T-cell (primary cell): ENCODE measurements around the gene GYG2. TPM values are rescaled to one million over a fixed set of nuclear protein-coding genes. Genes with fewer than 3 reads are reported as not detected.
"Not testable (repeated sequence)": the region's sequence is repeated elsewhere in the genome, so short reads cannot be mapped to it uniquely, and the experiment has no call there.

Experiments
- ATAC-seq, 4 experiments: fragments of 200-7000 bp in 3 of 4; fragments of 150-1000 bp in 1 of 4; cut with Tn5 transposase; replicated peaks in 1 of 4; 1 replicate in 3 of 4; 2 replicates in 1 of 4; pipeline ENCODE4 v1.10.0; 2021; ENCODE audit warnings: moderate library complexity in 3 of 4, mild to moderate bottlenecking in 2 of 4, moderate number of reproducible peaks in 1 of 4
- CTCF ChIA-PET, 2 donors: fragments of 300-600 bp; sonication (Branson Sonifier 250); formaldehyde crosslinking; loops; one replicate each; lab custom pipeline; 2022; ENCODE audit warnings: antibody characterized with exemption in 2 of 2; lab: Charles Lee
- POLR2A ChIA-PET, 2 donors: fragments of 300-600 bp; sonication (Branson Sonifier 250); formaldehyde crosslinking; loops; one replicate each; lab custom pipeline; 2022; ENCODE audit warnings: antibody characterized with exemption in 2 of 2; lab: Charles Lee
- DNase-seq, 35 experiments: peaks; one replicate each; pipeline versions ENCODE4 v3.0.0 to v3.0.0-alpha.2; 2013 to 2023
- H3K27ac ChIP-seq: one replicate; pipeline ENCODE4 v1.5.1; 2013; ENCODE audit warnings: low read length
- H3K27me3 ChIP-seq, 2 experiments: replicated peaks in 1 of 2; 1 replicate in 1 of 2; 2 replicates in 1 of 2; pipeline versions ENCODE4 v1.6.1 to v1.7.0; 2013; ENCODE audit warnings: low read length in 1 of 2, mixed read lengths in 1 of 2; ENCODE audit not compliant: control insufficient read depth in 2 of 2, insufficient read depth in 2 of 2; ENCODE audit errors: extremely low read depth in 1 of 2
- H3K36me3 ChIP-seq, 2 donors: 1 replicate in 1 of 2; 2 replicates in 1 of 2; pipeline versions ENCODE4 v1.6.1 to v1.7.0; 2013; ENCODE audit warnings: low read length in 1 of 2; ENCODE audit not compliant: control insufficient read depth in 2 of 2, insufficient read depth in 1 of 2; ENCODE audit errors: extremely low read depth in 1 of 2
- H3K4me1 ChIP-seq, 2 experiments: 1 replicate in 1 of 2; 2 replicates in 1 of 2; pipeline versions ENCODE4 v1.6.1 to v1.7.0; 2013; ENCODE audit warnings: low read length in 2 of 2, mixed read lengths in 1 of 2; ENCODE audit not compliant: insufficient read depth in 2 of 2, control insufficient read depth in 1 of 2; ENCODE audit errors: extremely low read depth in 1 of 2
- H3K4me3 ChIP-seq, 2 donors: 1 replicate in 1 of 2; 2 replicates in 1 of 2; pipeline versions ENCODE4 v1.5.1 to v1.7.0; 2013; ENCODE audit warnings: mild to moderate bottlenecking in 2 of 2, low read length in 1 of 2, moderate library complexity in 1 of 2; ENCODE audit not compliant: control insufficient read depth in 1 of 2; ENCODE audit errors: extremely low read depth in 1 of 2
- H3K9me3 ChIP-seq: 2 replicates; pipeline ENCODE4 v1.7.0; 2013
- H3K27ac Mint-ChIP-seq, 2 donors: one replicate each; pipeline ENCODE4 v1.8.0; 2020 to 2021; ENCODE audit warnings: mild to moderate bottlenecking in 2 of 2, mixed read lengths in 2 of 2
- H3K27me3 Mint-ChIP-seq, 2 donors: one replicate each; pipeline ENCODE4 v1.8.0; 2021 to 2022; ENCODE audit warnings: mixed read lengths in 2 of 2
- H3K36me3 Mint-ChIP-seq: one replicate; pipeline ENCODE4 v1.8.0; 2021; ENCODE audit warnings: mixed read lengths
- H3K4me1 Mint-ChIP-seq, 3 donors: one replicate each; pipeline ENCODE4 v1.8.0; 2020 to 2022; ENCODE audit warnings: mixed read lengths in 3 of 3, mild to moderate bottlenecking in 1 of 3
- H3K4me3 Mint-ChIP-seq, 3 donors: one replicate each; pipeline ENCODE4 v1.8.0; 2020 to 2022; ENCODE audit warnings: mild to moderate bottlenecking in 3 of 3, mixed read lengths in 3 of 3, moderate library complexity in 3 of 3
- H3K9me3 Mint-ChIP-seq, 3 donors: one replicate each; pipeline ENCODE4 v1.8.0; 2020 to 2022; ENCODE audit warnings: mixed read lengths in 3 of 3
- WGBS: methylation state at CpG from one replicate; pipeline ENCODE4 v1.1.5; 2013; ENCODE audit warnings: missing lambda C conversion rate; ENCODE audit not compliant: insufficient coverage; 5-methylcytosine and 5-hydroxymethylcytosine counted together
- total RNA-seq, 35 experiments: library from RNA in 6 of 35; stranded (reverse) in 6 of 35; fragments of 120-200 nt in 1 of 35; gene quantifications; one replicate each; pipeline versions ENCODE4 v1.2.1 to v1.2.4 and lab custom pipeline; 2013 to 2026

The GYG2 gene
- total RNA-seq, 5 donors from 2014 or later (not counting 1 experiment from before 2014, with no cell fraction given): 0.23 TPM; not detected in 4

GRCh38 chrX:2784026-2784425 is 44.7 kb upstream of the GYG2 start:
- Histone ChIP-seq H3K9me3 (no peaks in the 10 kb centered on the region), H3K36me3 (no peaks in the 10 kb centered on the region), H3K27ac (no peak overlapping the region), H3K27me3 (no peaks in the 10 kb centered on the region), H3K4me1 (no peaks in the 10 kb centered on the region), H3K4me3 (no peak overlapping the region)
- no peaks in the 10 kb centered on the region for H3K9me3 Mint-ChIP-seq
- no peak overlapping the region for H3K27ac Mint-ChIP-seq
- no CpG with 5 or more reads among the region's 6 CpGs for WGBS
- ATAC-seq: no peak
- peaks cover 10 to 13% (median 11%) of the 10 kb centered on the region in 3 donors for H3K4me1 Mint-ChIP-seq
- H3K36me3 Mint-ChIP-seq: no peaks in the 10 kb centered on the region
- ChIA-PET CTCF (no interaction called here), POLR2A (no interaction called here)
- no peak overlapping the region for H3K4me3 Mint-ChIP-seq
- H3K27me3 Mint-ChIP-seq: peaks cover 0 to 12% of the 10 kb centered on the region in 2 donors
- no peak for DNase-seq

- no peak overlapping the region for H3K4me3 Mint-ChIP-seq
- no peak overlapping the region for H3K27ac Mint-ChIP-seq
- ChIA-PET CTCF (no interaction called here), POLR2A (no interaction called here)
- Histone ChIP-seq H3K27me3 (no peaks in the 10 kb centered on the region), H3K4me1 (no peaks in the 10 kb centered on the region), H3K36me3 (no peaks in the 10 kb centered on the region), H3K27ac (no peak overlapping the region), H3K9me3 (no peaks in the 10 kb centered on the region), H3K4me3 (no peak overlapping the region)
- H3K36me3 Mint-ChIP-seq: no peaks in the 10 kb centered on the region
- ATAC-seq (no peak), DNase-seq (no peak)
- no peaks in the 10 kb centered on the region for H3K9me3 Mint-ChIP-seq
- H3K4me1 Mint-ChIP-seq: peaks cover 10 to 13% (median 11%) of the 10 kb centered on the region in 3 donors
- WGBS: no CpG with 5 or more reads among the region's 4 CpGs
- peaks cover 0 to 12% of the 10 kb centered on the region in 2 donors for H3K27me3 Mint-ChIP-seq
These were observed 43.2 kb upstream of the GYG2 start for GRCh38 chrX:2785538-2785937.

- H3K36me3 ChIP-seq: no peaks in the 10 kb centered on the region
- no peak overlapping the region for H3K4me3 ChIP-seq
- no peaks in the 10 kb centered on the region for H3K9me3 ChIP-seq
- Mint-ChIP-seq H3K4me1 (no peaks in the 10 kb centered on the region), H3K27ac (no peak overlapping the region), H3K4me3 (no peak overlapping the region), H3K9me3 (no peaks in the 10 kb centered on the region), H3K36me3 (no peaks in the 10 kb centered on the region), H3K27me3 (peaks cover 0 to 8% of the 10 kb centered on the region in 2 donors)
- CTCF ChIA-PET: no interaction called here
- ATAC-seq: no peak
- H3K27me3 ChIP-seq: no peaks in the 10 kb centered on the region
- no peaks in the 10 kb centered on the region for H3K4me1 ChIP-seq
- DNase-seq: no peak
- no CpG with 5 or more reads among the region's 4 CpGs for WGBS
- POLR2A ChIA-PET: no interaction called here
- no peak overlapping the region for H3K27ac ChIP-seq
These were observed 39.8 kb upstream of the GYG2 start for GRCh38 chrX:2788980-2789379.

GRCh38 chrX:2789569-2789968 is 39.2 kb upstream of the GYG2 start:
- no peaks in the 10 kb centered on the region for H3K9me3 ChIP-seq
- H3K4me1 ChIP-seq: no peaks in the 10 kb centered on the region
- ATAC-seq (no peak), DNase-seq (no peak)
- POLR2A ChIA-PET: no interaction called here
- H3K9me3 Mint-ChIP-seq: no peaks in the 10 kb centered on the region
- H3K27me3 Mint-ChIP-seq: peaks cover 0 to 8% of the 10 kb centered on the region in 2 donors
- H3K4me3 Mint-ChIP-seq: no peak overlapping the region
- H3K36me3 ChIP-seq: no peaks in the 10 kb centered on the region
- no peaks in the 10 kb centered on the region for H3K36me3 Mint-ChIP-seq
- no CpG with 5 or more reads among the region's 3 CpGs for WGBS
- no peaks in the 10 kb centered on the region for H3K4me1 Mint-ChIP-seq
- H3K27ac Mint-ChIP-seq: no peak overlapping the region
- H3K27ac ChIP-seq: no peak overlapping the region
- no peaks in the 10 kb centered on the region for H3K27me3 ChIP-seq
- H3K4me3 ChIP-seq: no peak overlapping the region
- CTCF ChIA-PET: no interaction called here

- Histone ChIP-seq H3K36me3 (no peaks in the 10 kb centered on the region), H3K4me3 (no peak overlapping the region), H3K9me3 (no peaks in the 10 kb centered on the region), H3K4me1 (no peaks in the 10 kb centered on the region), H3K27ac (no peak overlapping the region), H3K27me3 (no peaks in the 10 kb centered on the region)
- DNase-seq (no peak), ATAC-seq (no peak)
- ChIA-PET CTCF (no interaction called here), POLR2A (no interaction called here)
- no peak overlapping the region for H3K27ac Mint-ChIP-seq
- H3K36me3 Mint-ChIP-seq: no peaks in the 10 kb centered on the region
- H3K27me3 Mint-ChIP-seq: no peaks in the 10 kb centered on the region
- H3K9me3 Mint-ChIP-seq: no peaks in the 10 kb centered on the region
- no peaks in the 10 kb centered on the region for H3K4me1 Mint-ChIP-seq
- 77% methylated on average over 4 of the region's 7 CpGs for WGBS
- H3K4me3 Mint-ChIP-seq: no peak overlapping the region
These were observed 35.0 kb upstream of the GYG2 start for GRCh38 chrX:2793752-2794151.

- ChIA-PET POLR2A (no interaction called here), CTCF (no interaction called here)
- Histone ChIP-seq H3K27ac (no peak overlapping the region), H3K4me3 (no peak overlapping the region), H3K9me3 (no peaks in the 10 kb centered on the region), H3K4me1 (no peaks in the 10 kb centered on the region), H3K27me3 (no peaks in the 10 kb centered on the region), H3K36me3 (no peaks in the 10 kb centered on the region)
- Mint-ChIP-seq H3K36me3 (no peaks in the 10 kb centered on the region), H3K27me3 (peaks cover 0 to 3% of the 10 kb centered on the region in 2 donors), H3K4me1 (no peaks in the 10 kb centered on the region), H3K9me3 (no peaks in the 10 kb centered on the region), H3K27ac (no peak overlapping the region), H3K4me3 (no peak overlapping the region)
- 93% methylated on average over 5 of the region's 19 CpGs for WGBS
- no peak for DNase-seq
- no peak for ATAC-seq
These were observed 34.4 kb upstream of the GYG2 start for GRCh38 chrX:2794336-2794735.

GRCh38 chrX:2796808-2797207 is 31.9 kb upstream of the GYG2 start:
- H3K36me3 Mint-ChIP-seq, H3K4me3 ChIP-seq, H3K36me3 ChIP-seq, H3K4me1 ChIP-seq, H3K9me3 Mint-ChIP-seq, POLR2A ChIA-PET, H3K27ac ChIP-seq, DNase-seq, H3K4me1 Mint-ChIP-seq, H3K27ac Mint-ChIP-seq, ATAC-seq, H3K27me3 ChIP-seq, H3K9me3 ChIP-seq, H3K27me3 Mint-ChIP-seq: not testable (repeated sequence)
- H3K4me3 Mint-ChIP-seq: peak overlapping the region in 1 of 3 donors; percentile 15
- 13% methylated on average over 3 of the region's 15 CpGs for WGBS
- CTCF ChIA-PET: interaction anchor here in 1 of 2 donors (0.6 kb wide), 1 partner anchor 20 kb away, joined by 5 read pairs; no protein-coding TSS in a partner anchor
